ENCODE data around the gene CDK19.

DNA sequence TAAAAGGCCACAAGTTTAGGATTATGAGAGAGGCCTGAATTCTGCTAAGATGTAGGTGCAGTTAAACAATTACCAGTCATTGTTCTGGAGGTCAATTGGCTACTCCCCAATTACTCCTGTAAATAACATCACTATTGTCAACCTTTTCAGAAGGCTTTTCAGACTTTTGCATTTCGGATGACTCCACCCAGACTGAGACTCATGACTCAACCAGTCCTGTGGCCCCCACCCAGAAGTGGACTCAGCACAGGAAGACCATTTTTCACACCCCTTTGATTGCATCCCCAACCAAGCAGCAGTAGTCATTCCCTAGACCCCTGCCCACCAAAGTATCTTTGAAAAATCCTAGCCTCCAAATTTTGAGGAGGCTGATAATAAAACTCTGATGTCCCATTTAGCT is 199.5 kb downstream of the CDK19 start:
- TF ChIP-seq CTCF (conservative IDR thresholded peaks at IDR 0.05; ENCODE audit: low read depth, low read length) (no peak), POLR2A (IDR thresholded peaks at IDR 0.05; ENCODE audit: low read depth, low read length) (no peak), RAD21 (IDR thresholded peaks at IDR 0.05; ENCODE audit: low read length) (no peak), USF2 (IDR thresholded peaks at IDR 0.05; ENCODE audit: low read depth, low read length) (no peak), NFE2L2 (IDR thresholded peaks at IDR 0.05; ENCODE audit: low read depth, low read length) (no peak), MAZ (IDR thresholded peaks at IDR 0.05; ENCODE audit: borderline replicate concordance, low read depth, low read length) (no peak), RFX5 (IDR thresholded peaks at IDR 0.05; ENCODE audit: low read depth, low read length) (no peak), SMC3 (IDR thresholded peaks at IDR 0.05; ENCODE audit: low read depth, low read length) (no peak), CEBPB (IDR thresholded peaks at IDR 0.05; ENCODE audit: low read depth, low read length) (no peak), MAFK (IDR thresholded peaks at IDR 0.05; ENCODE audit: low read depth, low read length) (no peak), FOS (IDR thresholded peaks at IDR 0.05; ENCODE audit: low read depth, low read length) (no peak), CHD1 (IDR thresholded peaks at IDR 0.05; ENCODE audit: low read depth, low read length) (no peak), RCOR1 (IDR thresholded peaks at IDR 0.05; ENCODE audit: insufficient replicate concordance, low read length) (no peak)
- TF ChIP-seq, protein P1, sequence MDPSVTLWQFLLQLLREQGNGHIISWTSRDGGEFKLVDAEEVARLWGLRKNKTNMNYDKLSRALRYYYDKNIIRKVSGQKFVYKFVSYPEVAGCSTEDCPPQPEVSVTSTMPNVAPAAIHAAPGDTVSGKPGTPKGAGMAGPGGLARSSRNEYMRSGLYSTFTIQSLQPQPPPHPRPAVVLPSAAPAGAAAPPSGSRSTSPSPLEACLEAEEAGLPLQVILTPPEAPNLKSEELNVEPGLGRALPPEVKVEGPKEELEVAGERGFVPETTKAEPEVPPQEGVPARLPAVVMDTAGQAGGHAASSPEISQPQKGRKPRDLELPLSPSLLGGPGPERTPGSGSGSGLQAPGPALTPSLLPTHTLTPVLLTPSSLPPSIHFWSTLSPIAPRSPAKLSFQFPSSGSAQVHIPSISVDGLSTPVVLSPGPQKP (IDR thresholded peaks at IDR 0.05; ENCODE audit: borderline replicate concordance, low read depth, low read length): no peak

Measured in IMR-90 (cell line).